ENCODE data around the gene GCK.

The GCK gene

DNA sequence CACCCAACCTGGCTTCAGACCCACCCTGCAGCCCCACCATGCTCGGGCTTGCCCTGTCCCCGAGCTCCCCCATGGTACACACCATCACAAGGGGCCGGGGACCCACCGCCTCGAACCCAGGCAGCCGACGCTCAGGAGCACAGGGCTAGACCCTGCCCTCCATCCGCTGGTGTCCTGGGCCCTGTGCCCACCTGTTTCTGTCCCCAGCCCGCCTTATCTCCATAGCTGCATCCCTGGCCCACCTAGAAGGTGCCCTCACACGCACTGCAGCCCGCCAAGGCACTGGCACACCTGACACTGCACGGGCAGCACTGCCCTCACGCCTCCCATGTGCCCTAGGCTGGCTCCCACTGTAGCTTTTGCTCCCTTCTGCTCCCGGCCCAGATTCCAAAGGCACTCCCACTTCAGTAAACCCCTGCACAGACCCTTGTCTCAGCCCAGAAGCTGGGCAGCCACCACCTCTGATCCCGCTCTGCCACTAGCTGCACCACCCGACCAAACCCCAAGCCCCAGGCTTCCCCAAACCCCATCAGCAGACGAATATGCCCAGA lies 28.7 kb upstream of the GCK start:
- no peak for DNase-seq
- Histone ChIP-seq H3K27me3 (replicated peaks) (no peaks in the 10 kb centered on the region), H3K36me3 (replicated peaks) (peaks cover 13% of the 10 kb centered on the region), H3K27ac (no peak overlapping the region), H3K4me3 (ENCODE audit: low read depth, low read length) (no peak overlapping the region)
- TF ChIP-seq, protein P1, sequence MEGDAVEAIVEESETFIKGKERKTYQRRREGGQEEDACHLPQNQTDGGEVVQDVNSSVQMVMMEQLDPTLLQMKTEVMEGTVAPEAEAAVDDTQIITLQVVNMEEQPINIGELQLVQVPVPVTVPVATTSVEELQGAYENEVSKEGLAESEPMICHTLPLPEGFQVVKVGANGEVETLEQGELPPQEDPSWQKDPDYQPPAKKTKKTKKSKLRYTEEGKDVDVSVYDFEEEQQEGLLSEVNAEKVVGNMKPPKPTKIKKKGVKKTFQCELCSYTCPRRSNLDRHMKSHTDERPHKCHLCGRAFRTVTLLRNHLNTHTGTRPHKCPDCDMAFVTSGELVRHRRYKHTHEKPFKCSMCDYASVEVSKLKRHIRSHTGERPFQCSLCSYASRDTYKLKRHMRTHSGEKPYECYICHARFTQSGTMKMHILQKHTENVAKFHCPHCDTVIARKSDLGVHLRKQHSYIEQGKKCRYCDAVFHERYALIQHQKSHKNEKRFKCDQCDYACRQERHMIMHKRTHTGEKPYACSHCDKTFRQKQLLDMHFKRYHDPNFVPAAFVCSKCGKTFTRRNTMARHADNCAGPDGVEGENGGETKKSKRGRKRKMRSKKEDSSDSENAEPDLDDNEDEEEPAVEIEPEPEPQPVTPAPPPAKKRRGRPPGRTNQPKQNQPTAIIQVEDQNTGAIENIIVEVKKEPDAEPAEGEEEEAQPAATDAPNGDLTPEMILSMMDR (IDR thresholded peaks at IDR 0.05; ENCODE audit: low read depth, low read length, missing control alignments), result no peak
- in situ Hi-C loops (cut with HindIII; ENCODE audit: low pct_ligation_motif_present, low sequenced_read_pairs), result no loop called here

DNA sequence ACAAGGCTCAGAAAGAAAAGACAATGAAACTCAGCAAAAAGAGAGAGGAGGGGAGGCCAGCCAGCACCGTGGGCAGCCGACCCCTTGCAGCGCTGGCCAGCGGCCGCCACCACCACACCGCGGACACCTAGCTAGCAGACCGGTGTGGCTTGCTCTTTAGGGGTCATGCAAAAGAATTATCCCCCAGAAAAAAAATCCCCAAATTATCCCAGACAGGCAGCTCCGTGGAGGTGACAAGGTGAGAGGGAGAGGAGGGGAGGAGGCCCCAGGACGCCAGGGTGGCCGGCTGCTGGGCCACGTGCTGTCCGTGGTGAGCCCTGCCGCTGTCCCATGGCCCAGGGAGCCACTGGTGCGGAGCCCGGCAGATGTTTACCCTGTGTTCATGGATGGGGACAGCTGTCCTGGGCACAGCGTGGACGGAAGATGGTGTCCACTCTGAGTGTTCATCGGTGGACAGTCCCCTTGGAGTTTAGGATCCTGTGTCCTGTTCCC lies 28.0 kb upstream of the GCK start:
- no peak overlapping the region for H3K27ac ChIP-seq
- DNase-seq, result no peak
- H3K27me3 ChIP-seq (replicated peaks), result no peaks in the 10 kb centered on the region
- in situ Hi-C loops (cut with HindIII; ENCODE audit: low pct_ligation_motif_present, low sequenced_read_pairs), result no loop called here
- TF ChIP-seq, protein P1 (IDR thresholded peaks at IDR 0.05; ENCODE audit: low read depth, low read length, missing control alignments), result no peak
- H3K36me3 ChIP-seq (replicated peaks), result peaks cover 18% of the 10 kb centered on the region
- no peak overlapping the region for H3K4me3 ChIP-seq (ENCODE audit: low read depth, low read length)

DNA sequence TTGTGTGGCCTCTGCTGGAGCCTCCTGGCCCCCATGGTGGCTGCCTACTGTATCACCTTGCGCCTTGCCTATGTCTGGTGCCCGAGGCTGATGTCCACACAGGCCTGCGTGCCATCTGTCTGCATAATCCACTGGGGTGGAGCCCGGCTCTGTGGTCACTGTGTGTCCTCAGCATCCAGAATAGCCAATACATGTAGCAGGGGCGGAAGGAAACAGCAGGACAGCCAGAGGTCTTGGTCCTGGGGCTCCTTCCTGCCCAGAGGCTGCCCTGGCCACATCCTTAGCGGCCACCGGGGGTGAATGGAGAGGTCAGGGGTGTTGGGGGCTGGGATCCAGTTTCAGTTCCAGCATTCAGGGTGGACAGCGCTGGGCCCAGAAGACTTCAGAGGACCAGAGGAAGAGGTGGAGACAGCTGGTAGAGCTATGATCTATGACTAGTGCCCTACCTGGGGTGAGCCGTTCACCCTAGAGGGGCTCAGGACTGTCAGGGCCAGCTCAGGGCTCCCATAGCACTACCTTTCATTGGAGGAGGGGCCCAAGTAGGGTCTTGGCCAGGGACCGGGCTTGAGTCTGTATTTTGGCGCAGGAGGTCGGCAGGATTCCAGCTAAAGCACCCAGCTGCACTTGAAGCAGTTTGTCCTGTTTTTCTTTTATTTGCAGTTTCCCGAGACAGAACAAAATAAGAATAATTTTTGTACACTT lies 27.4 kb upstream of the GCK start:
- in situ Hi-C loops (cut with HindIII; ENCODE audit: low pct_ligation_motif_present, low sequenced_read_pairs), result no loop called here
- TF ChIP-seq, protein P1 (IDR thresholded peaks at IDR 0.05; ENCODE audit: low read depth, low read length, missing control alignments), result no peak
- no peaks in the 10 kb centered on the region for H3K27me3 ChIP-seq (replicated peaks)
- H3K36me3 ChIP-seq (replicated peaks), result peaks cover 24% of the 10 kb centered on the region
- H3K27ac ChIP-seq, result no peak overlapping the region
- DNase-seq, result no peak
- no peak overlapping the region for H3K4me3 ChIP-seq (ENCODE audit: low read depth, low read length)

DNA sequence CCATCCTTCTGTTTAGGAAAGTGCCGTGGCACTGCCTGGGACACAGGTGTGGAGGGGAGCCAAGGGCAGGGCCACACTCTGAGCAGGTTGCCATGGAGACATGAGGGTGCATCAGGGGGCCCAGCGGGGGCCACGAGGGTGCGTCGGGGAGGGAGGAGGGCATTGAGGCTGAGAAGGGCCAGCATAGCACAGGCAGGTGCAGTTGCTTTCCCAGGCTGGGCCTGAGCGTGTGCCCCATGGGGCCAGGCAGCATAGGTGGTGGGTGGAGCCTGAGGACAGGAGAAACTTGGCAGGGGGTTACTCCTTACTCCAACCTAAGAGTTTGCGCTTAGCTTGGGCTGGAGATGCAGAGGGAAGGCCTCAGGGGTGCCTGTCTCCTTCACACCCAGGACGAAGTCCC lies 26.8 kb upstream of the GCK start:
- DNase-seq, result no peak
- TF ChIP-seq, protein P1 (IDR thresholded peaks at IDR 0.05; ENCODE audit: low read depth, low read length, missing control alignments), result no peak
- in situ Hi-C loops (cut with HindIII; ENCODE audit: low pct_ligation_motif_present, low sequenced_read_pairs), result no loop called here

DNA sequence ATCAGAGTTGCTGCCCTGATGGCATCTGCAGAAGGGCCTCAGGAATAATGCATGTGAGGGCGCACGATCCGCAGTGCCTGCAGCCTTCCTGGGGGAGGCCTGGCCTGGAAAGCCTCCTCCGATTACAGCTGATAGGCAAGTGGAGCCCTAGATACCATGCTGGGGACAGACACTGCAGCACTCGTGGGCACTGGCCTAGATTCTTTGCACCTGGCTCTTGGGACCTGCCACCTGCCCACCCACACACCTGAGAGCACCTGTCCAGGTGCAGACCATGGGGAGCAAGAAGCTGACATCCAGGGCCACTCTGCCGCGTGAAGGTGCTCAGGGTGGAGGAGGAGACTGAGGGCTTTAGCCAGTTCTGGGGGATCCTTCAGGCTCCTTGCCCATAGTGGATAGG lies 26.3 kb upstream of the GCK start:
- Histone ChIP-seq H3K4me3 (ENCODE audit: low read depth, low read length) (no peak overlapping the region), H3K36me3 (replicated peaks) (peaks cover 35% of the 10 kb centered on the region), H3K27ac (no peak overlapping the region), H3K27me3 (replicated peaks) (no peaks in the 10 kb centered on the region)
- no peak for DNase-seq
- TF ChIP-seq, protein P1 (IDR thresholded peaks at IDR 0.05; ENCODE audit: low read depth, low read length, missing control alignments), result no peak
- in situ Hi-C loops (cut with HindIII; ENCODE audit: low pct_ligation_motif_present, low sequenced_read_pairs), result no loop called here

More for the DNA sequence above, 26.8 kb upstream of the GCK start:
- no peak overlapping the region for H3K27ac ChIP-seq
- H3K4me3 ChIP-seq (ENCODE audit: low read depth, low read length), result no peak overlapping the region
- H3K27me3 ChIP-seq (replicated peaks), result no peaks in the 10 kb centered on the region
- H3K36me3 ChIP-seq (replicated peaks), result peaks cover 30% of the 10 kb centered on the region

Measured in brain microvascular endothelial cell (primary cell).